GM08714 (cell line): ENCODE measurements around the gene LAMA5.

Experiments used
- H3K4me3 ChIP-seq: fragments of 200-500 bp; sonication (Bioruptor generic); 2 replicates; pipeline ENCODE4 v1.5.1; 2014; ENCODE audit warnings: mild to moderate bottlenecking, low read length, inconsistent platforms
- ZNF274 ChIP-seq: IDR thresholded peaks from 2 replicates; pipeline ENCODE4 v1.6.1; 2012; ENCODE audit warnings: mild to moderate bottlenecking, low read depth, low read length

Gene LAMA5

GRCh38 chr20:62333820-62334595 is 33.1 kb downstream of the LAMA5 start:
- H3K4me3 ChIP-seq, result no peak overlapping the region
- no peak for TF ChIP-seq ZNF274

- TF ChIP-seq ZNF274, result no peak
- no peak overlapping the region for H3K4me3 ChIP-seq
These were observed 33.9 kb downstream of the LAMA5 start for GRCh38 chr20:62332989-62333819.

GRCh38 chr20:62332421-62332820 is 34.7 kb downstream of the LAMA5 start:
- H3K4me3 ChIP-seq, result no peak overlapping the region
- TF ChIP-seq ZNF274, result no peak

GRCh38 chr20:62331347-62331746 is 35.8 kb downstream of the LAMA5 start:
- no peak for TF ChIP-seq ZNF274
- no peak overlapping the region for H3K4me3 ChIP-seq

- no peak for TF ChIP-seq ZNF274
- no peak overlapping the region for H3K4me3 ChIP-seq
These were observed 36.4 kb downstream of the LAMA5 start for GRCh38 chr20:62330576-62331317.

- no peak overlapping the region for H3K4me3 ChIP-seq
- no peak for TF ChIP-seq ZNF274
These were observed 37.4 kb downstream of the LAMA5 start for GRCh38 chr20:62329389-62330377.

GRCh38 chr20:62328684-62329388 is 38.3 kb downstream of the LAMA5 start:
- no peak for TF ChIP-seq ZNF274
- no peak overlapping the region for H3K4me3 ChIP-seq

GRCh38 chr20:62327726-62328495 is 39.2 kb downstream of the LAMA5 start:
- no peak for TF ChIP-seq ZNF274
- H3K4me3 ChIP-seq, result no peak overlapping the region

GRCh38 chr20:62326959-62327725 is 40.0 kb downstream of the LAMA5 start:
- TF ChIP-seq ZNF274, result no peak
- H3K4me3 ChIP-seq, result no peak overlapping the region

- H3K4me3 ChIP-seq, result no peak overlapping the region
- TF ChIP-seq ZNF274, result no peak
These were observed 40.6 kb downstream of the LAMA5 start for GRCh38 chr20:62326559-62326958.

GRCh38 chr20:62325172-62325905 is 41.8 kb downstream of the LAMA5 start:
- no peak overlapping the region for H3K4me3 ChIP-seq
- no peak for TF ChIP-seq ZNF274
